Measurements from ENCODE around the gene GNMT.

GNMT gene

DNA sequence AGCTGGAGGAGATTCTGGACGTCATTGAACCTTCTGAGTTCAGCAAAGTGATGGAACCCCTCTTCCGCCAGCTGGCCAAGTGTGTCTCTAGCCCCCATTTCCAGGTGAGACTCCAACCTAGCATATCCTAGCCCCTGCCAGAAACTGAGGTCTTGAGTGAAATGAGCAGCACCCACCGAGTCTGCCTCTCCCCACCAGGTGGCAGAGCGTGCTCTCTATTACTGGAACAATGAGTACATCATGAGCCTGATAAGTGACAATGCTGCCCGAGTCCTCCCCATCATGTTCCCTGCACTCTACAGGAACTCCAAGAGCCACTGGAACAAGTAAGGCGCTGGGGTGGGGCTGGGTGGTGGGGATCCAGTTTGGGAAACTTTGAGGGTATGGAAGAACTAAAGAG, 48.6 kb downstream of the GNMT start:
- no peak overlapping the region for H3K27ac ChIP-seq
- peak; percentile 76 for TF ChIP-seq CTCF (conservative IDR thresholded peaks at IDR 0.05)

GRCh38 chr6:43011207-43011606, 50.7 kb downstream of the GNMT start:
- no peak for TF ChIP-seq CTCF (conservative IDR thresholded peaks at IDR 0.05)
- H3K27ac ChIP-seq, result no peak overlapping the region

DNA sequence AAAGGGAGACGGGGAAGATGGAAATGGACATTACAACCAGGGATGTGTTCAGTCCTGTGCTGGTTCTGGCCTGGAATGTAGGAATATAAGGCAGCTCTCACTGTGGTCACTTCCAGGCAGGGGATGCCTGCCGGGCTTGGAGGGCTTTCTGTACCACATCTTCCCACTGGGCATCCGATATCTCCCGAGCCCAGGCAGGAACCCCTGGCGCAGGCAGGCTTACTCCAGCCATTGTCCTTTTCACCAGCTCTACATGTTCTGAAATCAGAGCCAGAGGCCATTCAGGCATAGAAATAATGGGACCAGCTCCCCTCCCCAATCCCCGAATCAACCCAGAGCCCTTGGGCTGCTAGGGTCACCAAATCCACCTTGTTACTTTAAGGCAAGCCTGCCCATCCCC, 51.8 kb downstream of the GNMT start:
- TF ChIP-seq CTCF (conservative IDR thresholded peaks at IDR 0.05), result no peak
- H3K27ac ChIP-seq, result no peak overlapping the region

DNA sequence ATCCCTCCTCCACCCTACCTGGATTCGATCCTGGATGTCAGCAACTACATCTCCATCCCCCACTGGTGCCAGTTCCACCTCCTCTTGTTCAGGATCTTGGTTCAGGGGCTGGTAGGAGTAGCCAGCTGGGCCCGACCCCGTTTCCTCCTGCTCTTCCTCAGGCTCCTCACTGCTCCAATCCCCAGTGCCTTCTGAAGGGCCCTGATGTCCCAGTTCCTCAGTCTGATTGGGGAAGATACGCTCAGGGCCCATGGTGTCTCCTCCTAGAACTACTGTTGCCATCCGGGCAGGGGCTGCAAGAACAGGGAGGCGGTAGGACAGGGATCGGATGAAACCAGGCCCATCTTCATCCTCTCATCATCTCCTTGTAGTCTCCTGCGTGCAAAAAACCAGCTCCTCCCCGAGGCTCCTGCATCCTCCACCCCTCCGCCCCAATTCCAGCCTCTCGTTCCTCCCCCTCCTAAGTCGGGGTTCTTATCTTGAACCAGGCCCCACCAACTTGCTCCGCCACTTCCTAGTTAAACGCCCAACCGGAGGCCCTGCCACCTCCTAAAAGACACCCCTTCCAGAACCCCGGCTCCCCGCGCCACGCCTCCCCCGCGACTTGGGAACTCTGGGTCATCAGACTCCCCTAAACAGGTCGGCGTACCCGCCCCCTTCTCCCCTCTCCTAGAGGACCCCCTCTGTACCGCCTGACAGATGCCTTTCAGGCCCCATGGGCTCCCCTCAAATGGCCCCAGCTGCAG, 52.7 kb downstream of the GNMT start:
- TF ChIP-seq CTCF (conservative IDR thresholded peaks at IDR 0.05), result no peak
- peak overlapping the region; percentile 69 for H3K27ac ChIP-seq

Data from VCaP (cell line).